GM23338 (cell line): Measurements from ENCODE around the gene ZFAND6. TPM values are rescaled to one million over a fixed set of nuclear protein-coding genes. Genes with fewer than 3 reads are reported as not detected.

Experiments used
- ATAC-seq: fragments of 200-7000 bp; cut with Tn5 transposase; 3 replicates; pipeline ENCODE4 v1.9.1; 2020
- DNase-seq: peaks from one replicate; pipeline ENCODE4 v3.0.0-alpha.2; 2015; ENCODE audit warnings: low spot score
- H2AFZ ChIP-seq: fragments of 200-600 bp; sonication (generic); 2 replicates; pipeline ENCODE4 v1.8.0; 2016; ENCODE audit warnings: antibody characterized with exemption, mild to moderate bottlenecking, moderate library complexity
- H3F3A ChIP-seq: fragments of 200-600 bp; sonication (generic); replicated peaks from 2 replicates; pipeline ENCODE4 v1.8.0; 2017; ENCODE audit warnings: antibody characterized with exemption, mixed run types, low read depth
- H3K27ac ChIP-seq: fragments of 200-600 bp; sonication (generic); 2 replicates; pipeline ENCODE4 v1.6.1; 2016; ENCODE audit warnings: low read depth
- H3K27me3 ChIP-seq: fragments of 200-600 bp; sonication (generic); 2 replicates; pipeline ENCODE4 v1.8.0; 2016; ENCODE audit warnings: mild to moderate bottlenecking, mixed run types, moderate library complexity; ENCODE audit not compliant: insufficient read depth
- H3K36me3 ChIP-seq: fragments of 200-600 bp; sonication (generic); 2 replicates; pipeline ENCODE4 v1.8.0; 2016; ENCODE audit warnings: mild to moderate bottlenecking; ENCODE audit not compliant: insufficient read depth
- H3K4me1 ChIP-seq: fragments of 200-600 bp; sonication (generic); 2 replicates; pipeline ENCODE4 v1.8.0; 2016; ENCODE audit warnings: mild to moderate bottlenecking, moderate library complexity; ENCODE audit not compliant: insufficient read depth
- H3K4me2 ChIP-seq: fragments of 200-600 bp; sonication (generic); 2 replicates; pipeline ENCODE4 v1.7.1; 2017; ENCODE audit warnings: mixed run types
- H3K4me3 ChIP-seq: fragments of 200-600 bp; sonication (generic); 2 replicates; pipeline ENCODE4 v1.6.1; 2016; ENCODE audit warnings: mixed run types
- H3K79me2 ChIP-seq: fragments of 200-600 bp; sonication (generic); replicated peaks from 2 replicates; pipeline ENCODE4 v1.8.0; 2017; ENCODE audit warnings: mild to moderate bottlenecking; ENCODE audit not compliant: insufficient read depth
- H3K9me2 ChIP-seq: fragments of 200-600 bp; sonication (generic); 2 replicates; pipeline ENCODE4 v1.8.0; 2017; ENCODE audit not compliant: insufficient read depth
- H4K20me1 ChIP-seq: fragments of 200-600 bp; sonication (generic); replicated peaks from 2 replicates; pipeline ENCODE4 v1.8.0; 2017; ENCODE audit warnings: mild to moderate bottlenecking; ENCODE audit not compliant: insufficient read depth
- H3K27ac Mint-ChIP-seq: 2 replicates; pipeline ENCODE4 v1.8.0; 2020; ENCODE audit warnings: inconsistent platforms, mild to moderate bottlenecking, moderate library complexity, mixed read lengths
- H3K27me3 Mint-ChIP-seq: 3 replicates; pipeline ENCODE4 v1.8.0; 2022; ENCODE audit warnings: low read depth, mild to moderate bottlenecking, moderate library complexity, mixed read lengths, inconsistent platforms; ENCODE audit not compliant: insufficient read depth, poor library complexity
- H3K36me3 Mint-ChIP-seq: 3 replicates; pipeline ENCODE4 v1.8.0; 2021; ENCODE audit warnings: low read depth, mild to moderate bottlenecking, inconsistent platforms, moderate library complexity, mixed read lengths
- H3K4me1 Mint-ChIP-seq: 3 replicates; pipeline ENCODE4 v1.8.0; 2020; ENCODE audit warnings: mild to moderate bottlenecking, inconsistent platforms, mixed read lengths
- H3K4me3 Mint-ChIP-seq: 3 replicates; pipeline ENCODE4 v1.8.0; 2021; ENCODE audit warnings: moderate library complexity, mild to moderate bottlenecking, inconsistent platforms, mixed read lengths
- H3K9me3 Mint-ChIP-seq: 3 replicates; pipeline ENCODE4 v1.8.0; 2020; ENCODE audit warnings: moderate library complexity, mild to moderate bottlenecking, inconsistent platforms, mixed read lengths
- CREB1 ChIP-seq: fragments of 250-450 bp; sonication (Bioruptor Pico); IDR thresholded peaks from 2 replicates; pipeline ENCODE4 v1.5.0; 2020; ENCODE audit warnings: low read depth, mild to moderate bottlenecking, moderate library complexity
- CTCF ChIP-seq, 2 experiments: fragments of 200-600 bp in 1 of 2; sonication (generic) in 1 of 2; conservative IDR thresholded peaks; 2 replicates each; pipeline versions ENCODE4 v1.5.1 to v1.6.1; 2016 to 2017; ENCODE audit warnings: antibody characterized with exemption in 2 of 2, low read depth in 2 of 2, mild to moderate bottlenecking in 2 of 2, moderate library complexity in 1 of 2
- EZH2 ChIP-seq: fragments of 200-600 bp; sonication (generic); IDR thresholded peaks from one replicate; pipeline ENCODE4 v1.8.0; 2017; ENCODE audit warnings: antibody characterized with exemption, mild to moderate bottlenecking, low read depth; ENCODE audit not compliant: unreplicated experiment
- EZH2phosphoT487 ChIP-seq: fragments of 200-600 bp; sonication (generic); IDR thresholded peaks from one replicate; pipeline ENCODE4 v1.8.1; 2018; ENCODE audit warnings: antibody characterized with exemption; ENCODE audit not compliant: unreplicated experiment
- JUNB ChIP-seq: IDR thresholded peaks from one replicate; pipeline ENCODE4 v1.6.1; 2016; ENCODE audit warnings: antibody characterized with exemption; ENCODE audit not compliant: unreplicated experiment
- NANOG ChIP-seq: IDR thresholded peaks from 2 replicates; pipeline ENCODE4 v1.6.1; 2016; ENCODE audit warnings: antibody characterized with exemption, borderline replicate concordance
- POLR2AphosphoS5 ChIP-seq: IDR thresholded peaks from 2 replicates; pipeline ENCODE4 v1.6.1; 2016; ENCODE audit warnings: antibody characterized with exemption, low read depth
- STAT1 ChIP-seq: IDR thresholded peaks from one replicate; pipeline ENCODE4 v1.6.1; 2016; ENCODE audit warnings: antibody characterized with exemption; ENCODE audit not compliant: unreplicated experiment
- ZNF114 ChIP-seq: fragments of 250-450 bp; sonication (Bioruptor Pico); IDR thresholded peaks from 2 replicates; pipeline ENCODE4 v1.5.0; 2020; ENCODE audit warnings: mild to moderate bottlenecking, moderate library complexity
- ZNF462 ChIP-seq: fragments of 250-450 bp; sonication (Bioruptor Pico); IDR thresholded peaks from 2 replicates; pipeline ENCODE4 v1.5.0; 2020; ENCODE audit warnings: mild to moderate bottlenecking, moderate library complexity
- polyA plus RNA-seq: library from polyadenylated mRNA; unstranded; fragments of >200 nt; fragmentation: Nextera tagmentation; extraction: Ambion mirVana; gene quantifications from 2 replicates; pipeline ENCODE4 v1.2.1, GENCODE V29; 2016
- total RNA-seq: library from RNA; depleted of rRNA; stranded (reverse); fragments of >200 nt; shearing (Covaris generic); gene quantifications from 2 replicates; pipeline ENCODE4 v1.2.3, GENCODE V29; 2014
- TF ChIP-seq, protein P1 (sequence below): IDR thresholded peaks from 2 replicates; pipeline ENCODE4 v1.6.1; 2016; ENCODE audit warnings: antibody characterized with exemption

ZFAND6 gene
- total and polyA plus RNA-seq, 2 experiments from 2014 or later, result 205 to 292 TPM

DNA sequence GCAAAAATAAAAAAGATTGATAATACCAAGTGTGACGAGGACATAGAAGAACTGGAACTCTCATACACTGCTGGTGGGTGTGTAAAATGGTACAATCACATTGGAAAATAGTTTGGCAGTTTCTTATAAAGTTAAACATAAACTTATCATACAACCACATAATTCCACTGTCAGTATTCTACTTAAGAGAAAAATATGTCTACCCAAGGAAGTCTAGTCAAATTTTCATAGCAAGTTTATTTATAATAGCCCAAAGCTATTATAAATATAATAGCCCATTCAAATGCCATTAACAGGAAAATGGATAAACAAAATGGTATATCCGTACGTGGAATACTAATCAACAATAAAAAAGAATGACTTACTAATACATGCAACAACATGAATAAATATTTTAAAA lies 47.9 kb upstream of the ZFAND6 start (continued):
- TF ChIP-seq EZH2phosphoT487 (no peak), JUNB (no peak), CTCF (conservative IDR thresholded peaks at IDR 0.05; ENCODE audit: low read depth in 2 of 2) (no peak)
- TF ChIP-seq, protein P1, sequence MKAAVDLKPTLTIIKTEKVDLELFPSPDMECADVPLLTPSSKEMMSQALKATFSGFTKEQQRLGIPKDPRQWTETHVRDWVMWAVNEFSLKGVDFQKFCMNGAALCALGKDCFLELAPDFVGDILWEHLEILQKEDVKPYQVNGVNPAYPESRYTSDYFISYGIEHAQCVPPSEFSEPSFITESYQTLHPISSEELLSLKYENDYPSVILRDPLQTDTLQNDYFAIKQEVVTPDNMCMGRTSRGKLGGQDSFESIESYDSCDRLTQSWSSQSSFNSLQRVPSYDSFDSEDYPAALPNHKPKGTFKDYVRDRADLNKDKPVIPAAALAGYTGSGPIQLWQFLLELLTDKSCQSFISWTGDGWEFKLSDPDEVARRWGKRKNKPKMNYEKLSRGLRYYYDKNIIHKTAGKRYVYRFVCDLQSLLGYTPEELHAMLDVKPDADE, result no peak

GRCh38 chr15:80012060-80012726 lies 47.3 kb upstream of the ZFAND6 start:
- H2AFZ ChIP-seq, result no peak overlapping the region
- TF ChIP-seq ZNF462 (CRISPR knock-in tag), result no peak
- no peak for TF ChIP-seq STAT1
- TF ChIP-seq POLR2AphosphoS5, result no peak
- no peak for TF ChIP-seq NANOG
- no peak for TF ChIP-seq JUNB
- no peak for TF ChIP-seq CREB1 (CRISPR knock-in tag)
- no peak for TF ChIP-seq CTCF (conservative IDR thresholded peaks at IDR 0.05; ENCODE audit: low read depth in 2 of 2)
- no peak for TF ChIP-seq EZH2
- no peak for TF ChIP-seq EZH2phosphoT487
- no peak for TF ChIP-seq ZNF114 (CRISPR knock-in tag)

More at GRCh38 chr15:80012060-80012726, 47.3 kb upstream of the ZFAND6 start:
- H3K4me1 ChIP-seq, result no peaks in the 10 kb centered on the region
- ATAC-seq (no peak), DNase-seq (no peak)
- Mint-ChIP-seq H3K27ac (no peak overlapping the region), H3K36me3 (no peaks in the 10 kb centered on the region), H3K4me1 (no peaks in the 10 kb centered on the region; the same call in 2 of the 3 replicates), H3K4me3 (no peak overlapping the region), H3K27me3 (peaks cover 3% of the 10 kb centered on the region), H3K9me3 (peaks cover 4% of the 10 kb centered on the region)
- H3K4me3 ChIP-seq, result no peak overlapping the region
- no peak overlapping the region for H3K27ac ChIP-seq
- no peaks in the 10 kb centered on the region for H4K20me1 ChIP-seq
- H3K4me2 ChIP-seq, result no peak overlapping the region
- H3K27me3 ChIP-seq, result no peaks in the 10 kb centered on the region
- no peaks in the 10 kb centered on the region for H3K9me2 ChIP-seq
- no peaks in the 10 kb centered on the region for H3K79me2 ChIP-seq
- no peaks in the 10 kb centered on the region for H3F3A ChIP-seq
- no peaks in the 10 kb centered on the region for H3K36me3 ChIP-seq
